ENCODE measurements around the gene TRPM5.
"Not testable (repeated sequence)": the region's sequence is repeated elsewhere in the genome, so short reads cannot be mapped to it uniquely, and the experiment has no call there.

The TRPM5 gene, protein sequence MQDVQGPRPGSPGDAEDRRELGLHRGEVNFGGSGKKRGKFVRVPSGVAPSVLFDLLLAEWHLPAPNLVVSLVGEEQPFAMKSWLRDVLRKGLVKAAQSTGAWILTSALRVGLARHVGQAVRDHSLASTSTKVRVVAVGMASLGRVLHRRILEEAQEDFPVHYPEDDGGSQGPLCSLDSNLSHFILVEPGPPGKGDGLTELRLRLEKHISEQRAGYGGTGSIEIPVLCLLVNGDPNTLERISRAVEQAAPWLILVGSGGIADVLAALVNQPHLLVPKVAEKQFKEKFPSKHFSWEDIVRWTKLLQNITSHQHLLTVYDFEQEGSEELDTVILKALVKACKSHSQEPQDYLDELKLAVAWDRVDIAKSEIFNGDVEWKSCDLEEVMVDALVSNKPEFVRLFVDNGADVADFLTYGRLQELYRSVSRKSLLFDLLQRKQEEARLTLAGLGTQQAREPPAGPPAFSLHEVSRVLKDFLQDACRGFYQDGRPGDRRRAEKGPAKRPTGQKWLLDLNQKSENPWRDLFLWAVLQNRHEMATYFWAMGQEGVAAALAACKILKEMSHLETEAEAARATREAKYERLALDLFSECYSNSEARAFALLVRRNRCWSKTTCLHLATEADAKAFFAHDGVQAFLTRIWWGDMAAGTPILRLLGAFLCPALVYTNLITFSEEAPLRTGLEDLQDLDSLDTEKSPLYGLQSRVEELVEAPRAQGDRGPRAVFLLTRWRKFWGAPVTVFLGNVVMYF (N-terminal part only)

DNA sequence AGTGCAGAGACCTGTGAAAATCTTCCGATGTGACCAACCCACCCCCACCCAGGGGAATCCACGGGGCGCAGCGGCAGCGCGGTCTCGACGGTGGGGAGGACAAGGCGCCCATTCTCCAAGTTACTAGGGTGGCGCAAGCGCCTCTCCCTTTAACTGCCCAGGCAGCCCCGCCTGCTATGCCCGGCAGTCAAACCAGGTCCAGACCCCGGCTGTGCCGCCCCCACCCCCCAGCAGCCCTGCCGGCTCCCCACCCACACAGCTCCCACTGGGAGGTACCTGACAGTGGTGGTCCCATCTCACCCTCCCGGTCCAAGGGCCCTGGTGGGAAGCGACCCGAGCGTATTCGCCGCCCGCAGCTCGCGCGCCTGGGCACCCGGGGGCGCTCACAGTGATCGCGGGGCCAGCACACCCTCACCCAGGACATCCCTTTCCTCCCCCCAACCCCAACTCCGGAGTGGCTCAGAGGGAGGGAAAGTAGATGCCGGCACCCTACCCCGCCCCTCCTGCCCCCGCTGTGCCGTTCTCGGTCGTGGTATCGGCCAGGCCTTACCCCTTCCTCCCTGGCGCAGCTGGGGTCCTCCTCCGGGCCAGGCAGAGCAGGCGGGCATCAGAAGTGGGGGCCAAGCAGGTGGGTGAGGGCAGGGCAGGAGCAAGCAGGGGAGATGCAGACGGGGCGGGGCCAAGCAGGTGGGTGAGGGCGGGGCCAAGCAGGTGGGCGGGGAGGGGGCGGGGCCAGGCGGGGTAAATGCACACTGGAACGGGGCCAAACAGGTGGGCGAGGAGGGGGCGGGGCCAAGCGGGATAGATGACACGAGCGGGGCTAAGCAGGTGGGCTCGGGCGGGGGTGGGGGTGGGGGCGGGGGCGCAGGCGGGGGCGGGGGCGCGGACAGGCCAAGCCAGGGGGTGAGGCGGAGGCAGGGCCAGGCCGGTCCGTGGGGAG is at the start of gene TRPM5:
Gene TRPM5 (minus strand): TSS at position 634 of the 940 bp plus-strand sequence. CDS start 21,478 bp downstream, outside the sequence.
- DNase-seq (ENCODE audit: low read depth in 2 of 2) = peak; percentile 43 to 58

DNA sequence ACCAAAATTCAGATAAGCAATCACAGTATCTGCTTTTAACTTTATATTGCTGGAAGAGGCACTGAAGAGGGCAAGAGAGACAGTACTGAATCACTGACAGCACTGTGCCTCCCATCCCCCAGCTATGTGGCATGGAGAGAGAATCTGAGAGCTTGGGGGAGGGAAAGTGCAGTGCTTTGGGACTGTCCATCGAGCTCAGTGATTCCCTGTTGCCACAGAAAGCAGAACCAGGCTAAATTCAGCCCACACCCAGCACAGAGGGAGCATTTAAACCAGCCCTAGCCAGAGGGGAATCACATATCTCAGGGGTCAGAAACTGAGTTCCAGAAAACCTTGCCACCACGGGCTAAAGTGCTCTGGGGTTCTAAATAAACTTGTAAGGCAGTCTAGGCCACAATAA is 44.8 kb upstream of the TRPM5 start:
- DNase-seq (ENCODE audit: low read depth in 2 of 2) = no peak

DNA sequence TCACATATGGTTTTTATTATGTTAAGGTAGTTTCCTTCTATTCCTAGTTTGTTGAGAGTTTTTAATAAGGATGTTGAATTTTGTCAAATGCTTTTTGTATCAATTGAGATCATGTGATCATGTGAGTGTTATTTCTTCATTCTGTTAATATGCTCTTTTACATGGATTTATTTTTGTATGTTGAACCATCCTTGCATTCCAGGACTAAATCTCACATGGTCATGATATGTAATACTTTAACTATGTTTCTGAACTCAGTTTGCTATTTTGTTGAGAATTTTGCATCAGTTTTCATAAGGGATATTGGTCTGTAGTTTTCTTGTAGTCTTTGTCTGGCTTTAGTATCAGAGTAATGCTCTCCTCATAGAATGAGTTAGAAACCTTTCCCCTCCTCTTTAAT is 43.7 kb upstream of the TRPM5 start:
- no peak for DNase-seq (ENCODE audit: low read depth in 2 of 2)

DNA sequence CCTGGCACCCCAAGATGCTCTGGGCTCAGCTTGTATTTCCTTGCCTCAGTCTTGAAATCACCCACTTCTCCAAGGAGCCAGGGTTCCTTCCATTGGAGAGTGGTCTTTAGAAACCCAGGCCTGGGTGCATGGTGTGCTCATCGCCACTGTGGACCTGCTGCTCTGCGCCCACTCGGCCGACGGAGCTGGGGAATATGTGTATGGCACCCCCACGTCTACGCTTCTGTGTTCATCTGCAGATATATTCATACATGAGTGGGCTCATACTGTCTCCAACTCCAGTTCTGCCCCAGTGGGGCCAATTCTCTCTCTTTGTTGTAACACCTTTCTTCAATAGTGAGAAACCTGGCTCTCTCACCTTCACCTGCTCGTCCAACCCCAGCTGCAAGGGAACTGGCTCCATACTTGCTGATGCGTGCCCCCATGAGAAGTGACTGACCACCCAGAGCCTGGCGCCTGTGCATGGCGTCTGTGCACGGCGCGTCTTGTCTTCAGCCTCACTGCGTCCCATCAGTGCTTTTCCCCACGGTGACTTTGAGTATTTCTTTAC is 40.3 kb upstream of the TRPM5 start:
- no peak for DNase-seq (ENCODE audit: low read depth in 2 of 2)

DNA sequence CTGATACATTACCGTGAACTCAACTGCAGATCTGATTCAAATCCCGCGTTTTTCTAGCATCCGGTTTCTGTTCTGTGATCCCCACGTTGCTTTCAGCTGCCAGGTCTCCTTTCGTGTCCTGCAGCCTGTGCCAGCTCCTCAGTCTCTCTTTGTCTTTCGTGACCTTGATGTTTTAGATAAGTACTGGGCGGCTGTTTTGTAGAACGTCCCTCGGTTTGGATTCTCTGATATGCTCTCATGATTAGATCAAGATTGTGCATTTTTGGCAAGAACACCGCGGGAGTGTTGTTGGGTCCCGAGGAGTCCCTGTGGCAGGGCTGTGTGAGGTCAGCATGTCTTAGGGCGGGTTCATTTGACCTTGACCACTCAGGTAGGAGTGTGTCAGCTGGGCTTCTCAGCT is 39.1 kb upstream of the TRPM5 start:
- DNase-seq (ENCODE audit: low read depth in 2 of 2) = no peak

DNA sequence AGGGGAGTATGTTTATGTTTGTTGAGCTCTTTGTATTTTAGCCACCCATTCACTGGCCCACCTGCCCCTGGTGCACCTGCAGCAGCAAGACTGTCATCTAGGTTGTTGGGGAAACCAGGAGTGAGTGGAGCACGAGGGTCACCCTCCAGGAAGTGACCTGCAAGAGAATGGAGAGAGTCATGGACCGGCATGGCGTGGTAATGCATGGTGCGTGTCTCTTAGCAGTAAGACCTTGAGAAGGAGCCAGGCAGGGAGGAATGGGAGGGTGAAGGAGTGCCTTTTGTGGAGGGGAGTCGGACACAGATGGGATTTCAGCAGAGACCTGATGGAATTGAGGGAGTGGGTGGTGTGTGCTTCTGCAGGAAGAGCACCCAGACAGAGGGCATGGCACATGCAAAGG is 38.4 kb upstream of the TRPM5 start:
- no peak for DNase-seq (ENCODE audit: low read depth in 2 of 2)

DNA sequence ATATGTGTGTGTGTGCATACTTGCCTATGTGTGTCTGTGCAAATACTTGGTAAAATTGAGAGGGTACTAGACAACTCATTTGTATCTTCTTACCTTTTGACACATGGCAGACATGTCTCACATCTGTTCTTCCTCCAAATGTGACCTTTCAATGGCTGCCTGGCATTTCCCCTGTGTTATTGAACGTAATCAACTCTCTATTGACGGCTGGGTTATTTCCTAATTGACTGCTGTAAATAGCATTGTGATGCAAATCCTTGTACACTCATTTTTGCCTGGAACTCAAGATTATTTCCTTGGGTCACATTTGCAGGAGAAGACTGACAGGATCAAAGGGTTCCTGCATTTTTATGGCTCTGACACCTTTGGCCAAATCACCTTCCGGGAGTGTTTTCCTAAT is 37.9 kb upstream of the TRPM5 start:
- no peak for DNase-seq (ENCODE audit: low read depth in 2 of 2)

DNA sequence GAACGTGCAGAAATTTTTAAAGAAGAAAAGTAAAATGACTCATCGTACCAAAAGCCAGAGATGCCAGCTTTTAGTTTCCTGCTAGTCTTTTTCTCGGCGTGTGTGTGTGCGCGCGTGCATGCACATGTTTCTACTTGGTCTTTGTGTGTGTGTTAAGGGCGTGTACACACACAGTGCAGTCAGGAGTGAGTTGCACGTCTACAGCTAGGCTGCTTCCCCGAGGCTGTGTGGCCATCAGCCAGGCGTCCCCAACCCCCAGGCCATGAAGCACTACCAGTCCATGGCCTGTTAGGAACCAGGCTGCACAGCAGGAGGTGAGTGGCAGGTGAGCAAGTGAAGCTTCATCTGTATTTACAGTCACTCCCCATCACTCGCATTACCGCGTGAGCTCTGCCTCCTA is 36.9 kb upstream of the TRPM5 start:
- no peak for DNase-seq (ENCODE audit: low read depth in 2 of 2)

DNA sequence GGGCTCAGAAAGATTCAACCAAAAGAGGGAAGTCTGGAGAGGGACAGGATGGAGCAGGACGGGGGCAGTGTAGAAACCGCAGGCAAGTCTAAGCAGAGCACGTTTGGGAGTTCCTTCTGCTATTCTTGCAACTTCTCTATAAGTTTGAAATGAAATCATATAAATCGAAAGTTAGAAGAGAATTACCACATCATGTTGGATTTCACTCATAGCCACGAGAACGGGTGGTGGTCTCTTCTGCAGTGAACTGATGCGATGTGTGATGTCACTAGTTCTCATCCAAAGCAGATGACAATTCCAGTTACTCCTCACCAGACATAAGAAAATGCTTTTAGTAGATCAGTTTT is 36.5 kb upstream of the TRPM5 start:
- DNase-seq (ENCODE audit: low read depth in 2 of 2) = no peak

DNA sequence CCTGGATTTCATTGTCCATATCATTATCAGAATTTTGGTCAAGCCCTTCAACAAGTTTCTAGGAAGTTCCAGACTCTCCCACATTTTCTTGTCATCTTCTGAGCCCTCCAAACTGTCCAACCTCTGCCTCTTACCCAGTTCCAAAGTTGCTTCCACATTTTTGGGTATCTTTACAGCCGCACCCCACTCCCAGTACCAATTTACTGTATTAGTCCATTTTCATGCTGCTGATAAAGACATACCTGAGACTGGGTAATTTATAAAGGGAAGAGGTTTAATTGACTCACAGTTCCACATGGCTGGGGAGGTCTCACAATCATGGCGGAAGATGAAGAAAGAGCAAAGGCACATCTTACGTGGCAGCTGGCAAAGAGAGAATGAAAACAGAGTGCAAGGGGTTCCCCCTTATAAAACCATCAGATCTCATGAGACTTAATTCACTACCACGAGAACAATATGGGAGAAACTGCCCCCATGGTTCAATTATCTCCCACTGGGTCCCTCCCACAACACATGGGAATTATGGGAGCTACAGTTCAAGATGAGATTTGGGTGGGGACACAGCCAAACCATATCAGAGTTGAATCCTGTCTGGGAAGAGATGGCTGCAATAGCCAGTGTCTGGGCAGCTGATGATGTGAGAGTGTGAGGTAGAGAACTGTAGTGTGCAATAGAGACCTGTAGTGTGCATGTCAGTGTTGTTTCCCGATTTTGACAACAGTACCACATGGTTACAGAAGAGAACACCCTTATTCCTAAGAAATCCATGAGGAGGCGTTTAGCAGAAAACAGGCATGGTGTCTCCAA is 36.0 kb upstream of the TRPM5 start:
- not testable (repeated sequence) for DNase-seq (ENCODE audit: low read depth in 2 of 2)

DNA sequence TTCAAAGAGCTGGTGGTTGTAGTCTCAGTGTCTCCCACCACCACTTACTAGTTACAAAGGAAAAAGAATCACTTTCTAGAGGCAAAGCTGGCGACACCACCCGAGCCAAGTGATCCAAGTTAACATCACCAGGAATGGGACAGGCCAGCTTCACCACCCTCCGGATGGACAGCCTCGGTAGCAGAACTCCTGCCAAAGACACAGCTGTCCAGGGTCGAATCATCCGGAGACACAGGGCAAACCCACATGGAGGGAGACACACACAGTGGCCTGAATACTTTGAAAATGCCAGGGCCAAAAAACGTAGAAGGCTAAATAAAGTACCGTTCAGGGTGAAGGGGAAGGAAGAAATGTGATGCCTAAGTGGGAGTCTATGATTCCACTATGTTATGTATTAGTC is 33.6 kb upstream of the TRPM5 start:
- DNase-seq (ENCODE audit: low read depth in 2 of 2) = no peak

DNA sequence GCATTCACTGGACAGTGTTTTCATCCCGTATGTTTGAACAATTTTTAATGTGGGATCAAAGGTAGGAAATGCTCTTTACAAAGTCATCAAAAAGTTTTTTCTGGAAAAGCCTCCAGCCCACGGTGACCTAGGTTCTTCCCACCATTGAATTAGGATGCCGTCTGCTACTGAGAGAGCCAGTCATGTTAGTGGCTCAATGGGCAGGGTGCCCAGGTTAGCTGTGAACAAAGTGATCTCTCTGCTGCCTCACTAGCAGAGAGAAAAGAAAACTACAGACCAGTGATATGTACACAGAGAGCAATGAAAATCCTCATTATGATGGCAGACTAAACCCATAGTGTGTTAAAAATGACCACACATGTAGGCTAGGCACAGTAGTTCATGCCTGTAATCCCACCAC is 32.9 kb upstream of the TRPM5 start:
- DNase-seq (ENCODE audit: low read depth in 2 of 2) = no peak

DNA sequence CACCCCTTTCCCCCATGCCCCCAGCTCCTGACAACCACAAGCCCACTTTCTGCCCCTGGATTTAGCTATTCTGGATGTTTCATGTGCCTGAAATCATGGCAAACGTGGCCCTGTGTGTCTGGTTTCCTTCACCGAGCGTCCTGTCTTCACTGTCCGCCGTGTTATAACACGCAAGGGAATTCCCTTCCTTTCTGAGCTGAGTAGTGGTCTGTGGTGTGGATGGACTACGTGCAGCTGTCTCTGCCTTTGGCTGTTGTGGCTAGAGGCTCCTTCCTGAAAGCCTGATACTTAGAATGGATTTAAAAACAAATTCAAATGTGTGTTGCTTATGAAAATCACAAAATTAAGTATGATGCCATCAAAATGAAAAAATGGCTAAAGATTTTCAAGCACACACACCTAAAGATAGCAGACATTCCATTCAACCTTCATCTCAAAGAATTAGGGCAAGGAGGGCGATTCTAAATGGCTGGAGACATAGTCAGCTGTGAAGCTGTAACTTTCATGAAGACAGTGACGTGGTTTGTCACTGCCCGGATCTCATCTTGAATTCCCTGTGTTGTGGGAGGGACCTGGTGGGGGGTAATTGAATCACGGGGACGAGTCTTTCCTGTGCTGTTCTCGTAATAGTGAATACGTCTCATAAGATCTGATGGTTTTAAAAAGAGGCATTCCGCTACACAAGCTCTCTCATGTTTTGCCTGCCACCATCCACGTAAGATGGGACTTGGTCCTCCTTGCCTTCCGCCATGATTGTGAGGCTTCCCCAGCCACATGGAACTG is 31.0 kb upstream of the TRPM5 start:
- no peak for DNase-seq (ENCODE audit: low read depth in 2 of 2)

DNA sequence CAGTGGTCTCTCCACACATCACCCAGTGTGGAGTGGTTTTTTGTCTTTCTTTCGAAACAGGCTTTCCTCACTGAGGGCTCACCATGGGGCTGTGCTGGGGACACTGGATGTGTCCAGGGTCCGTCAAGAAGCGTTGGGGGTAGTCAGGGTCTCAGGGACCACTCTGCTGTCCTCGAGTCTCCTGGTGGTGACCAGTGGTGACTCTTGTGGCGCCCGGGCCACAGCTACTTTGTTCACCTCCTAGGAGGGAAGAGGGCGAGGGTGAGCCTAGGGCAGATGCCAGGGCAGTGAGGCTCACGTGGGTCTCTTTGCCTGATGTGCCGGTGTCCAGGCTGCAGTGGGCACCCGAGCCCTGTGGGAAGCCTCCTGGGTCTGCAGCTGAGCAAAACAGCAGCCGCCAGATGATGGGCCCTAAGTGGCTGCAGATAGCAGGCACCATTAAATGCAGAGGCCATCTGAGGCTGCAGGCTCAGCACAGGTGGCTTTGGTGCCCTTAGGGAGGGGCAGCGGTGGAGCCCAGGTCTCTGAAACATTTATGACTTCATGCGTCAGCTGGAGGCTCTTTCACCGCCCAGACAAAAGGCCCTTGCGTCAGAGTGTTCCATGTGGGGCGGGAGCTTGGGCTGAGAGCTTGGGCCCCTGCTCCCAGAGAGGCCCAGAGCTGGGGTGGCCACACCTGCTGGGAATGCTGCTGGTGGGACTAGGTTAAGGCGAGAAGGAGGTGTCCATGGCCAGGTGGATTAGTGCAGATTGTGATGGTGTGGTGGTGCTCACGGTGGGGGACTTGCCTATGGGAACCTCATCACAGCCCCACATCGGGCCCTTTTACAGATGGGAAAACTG is 30.0 kb upstream of the TRPM5 start:
- DNase-seq (ENCODE audit: low read depth in 2 of 2) = no peak

DNA sequence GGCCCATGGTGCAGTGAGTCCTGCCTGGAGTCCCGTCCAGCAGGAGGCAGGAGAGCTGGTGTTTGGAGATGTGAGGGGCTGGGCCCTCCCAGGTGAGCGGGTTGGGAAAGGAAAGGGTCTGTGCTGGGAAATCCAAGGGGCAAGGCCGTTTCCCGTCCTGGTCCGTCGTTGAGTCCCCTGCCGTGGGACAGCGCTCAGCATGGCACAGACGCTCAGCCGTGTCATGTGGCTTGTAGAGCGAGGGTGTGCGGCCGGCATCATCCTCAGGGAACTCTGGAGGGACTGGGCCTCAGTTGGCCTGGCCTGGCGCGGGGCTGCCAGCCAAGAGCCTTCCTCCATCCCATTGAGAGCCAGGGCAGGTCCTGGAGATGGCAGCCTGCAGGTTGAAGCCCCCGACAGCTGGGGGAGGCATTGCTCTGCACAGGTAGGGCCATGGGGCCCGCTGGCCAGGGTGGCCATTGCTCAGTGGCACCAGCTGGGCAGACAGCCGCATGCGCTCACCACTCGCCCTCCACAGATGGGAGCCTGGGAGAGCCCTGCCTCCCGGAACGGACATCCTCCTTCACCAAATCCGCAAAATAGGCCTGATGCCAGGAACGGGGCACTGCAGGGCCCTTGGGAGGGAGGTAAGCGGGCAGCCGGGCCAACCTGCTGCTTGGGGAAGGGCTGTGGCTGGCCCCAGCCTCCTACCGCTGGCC is 29.2 kb upstream of the TRPM5 start:
- no peak for DNase-seq (ENCODE audit: low read depth in 2 of 2)

DNA sequence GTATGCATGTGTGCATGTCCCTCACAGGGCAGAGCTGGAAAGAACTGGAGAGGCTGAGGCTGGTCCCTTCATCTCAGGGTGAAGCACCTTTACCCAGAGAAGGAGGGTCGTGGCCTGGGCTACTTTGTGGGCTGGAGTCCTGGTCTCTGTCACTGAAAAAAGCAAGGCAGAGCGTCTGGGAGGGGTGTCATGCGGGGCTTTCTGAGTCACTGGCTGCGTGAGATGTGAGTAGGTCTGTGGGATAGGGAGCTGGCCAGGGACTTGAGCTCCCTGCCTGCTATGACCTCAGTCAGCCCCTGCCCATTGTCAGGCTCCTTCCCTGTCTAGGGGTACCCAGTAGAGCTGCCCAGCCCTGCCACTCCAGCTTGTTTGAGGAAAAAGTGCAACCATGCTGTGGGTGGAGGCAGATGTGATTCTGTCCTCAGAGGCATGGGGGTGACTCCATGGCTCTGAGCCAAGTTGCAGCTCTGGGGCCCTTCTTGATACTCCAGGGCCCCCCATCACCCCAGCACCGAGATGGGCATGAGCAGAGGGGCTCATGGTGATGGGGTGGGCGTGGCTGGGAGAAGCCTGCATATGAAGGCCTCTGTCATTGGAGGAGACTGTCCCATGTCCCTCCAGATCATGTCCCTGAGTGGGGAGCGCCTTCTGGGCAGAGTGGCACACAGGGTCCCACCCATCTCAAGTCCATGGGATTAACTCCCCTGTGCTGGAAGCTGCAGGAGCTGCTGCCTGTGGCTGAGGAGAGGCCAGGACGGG is 28.3 kb upstream of the TRPM5 start:
- DNase-seq (ENCODE audit: low read depth in 2 of 2) = no peak

DNA sequence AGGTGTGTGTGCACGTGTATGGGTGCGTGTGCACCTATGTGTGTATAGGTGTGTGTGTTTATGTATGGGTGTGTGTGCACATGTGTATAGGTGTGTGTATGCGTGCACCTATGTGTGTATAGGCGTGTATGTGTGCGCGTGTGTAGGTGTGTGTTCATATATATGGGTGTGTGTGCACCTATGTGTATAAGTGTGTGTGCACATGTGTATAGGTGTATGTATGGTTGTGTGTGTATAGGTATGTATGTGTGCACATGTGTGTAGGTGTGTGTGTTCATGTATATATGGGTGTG is 27.4 kb upstream of the TRPM5 start:
- DNase-seq (ENCODE audit: low read depth in 2 of 2) = no peak
